Stimulated activated CD8-positive, alpha-beta memory T cell treated with anti-CD3 and anti-CD28 coated beads, Interleukin-4, amount 100 ng/mL, for 48 hours (primary cell): ENCODE measurements around the gene VCX2.
"Not testable (repeated sequence)": the region's sequence is repeated elsewhere in the genome, so short reads cannot be mapped to it uniquely, and the experiment has no call there.

Experiments used
- DNase-seq: peaks from one replicate; pipeline ENCODE4 v3.0.0-alpha.2; 2020

VCX2 gene

DNA sequence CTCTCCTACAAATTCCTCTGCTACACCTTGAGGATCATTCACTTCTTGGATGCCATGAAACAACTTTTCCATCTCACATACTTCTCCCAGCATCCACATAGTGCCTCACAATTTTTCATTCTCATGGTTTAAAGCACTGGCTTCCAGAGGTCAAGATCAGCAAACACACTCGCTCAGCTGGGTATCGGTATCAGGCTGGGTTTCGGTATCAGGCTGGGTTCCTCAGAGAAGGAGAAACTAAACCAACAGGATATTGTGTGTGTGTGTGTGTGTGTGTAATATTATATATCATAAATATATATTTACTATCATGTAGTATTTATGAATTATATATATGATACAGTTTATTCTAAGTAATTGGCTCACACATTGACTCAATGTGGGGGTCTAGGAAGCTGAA lies at the start of gene VCX2:
TSS of gene VCX2 (minus strand) at position 99 of the 400 bp plus-strand sequence. CDS start 624 bp downstream, outside the sequence.
- not testable (repeated sequence) for DNase-seq

DNA sequence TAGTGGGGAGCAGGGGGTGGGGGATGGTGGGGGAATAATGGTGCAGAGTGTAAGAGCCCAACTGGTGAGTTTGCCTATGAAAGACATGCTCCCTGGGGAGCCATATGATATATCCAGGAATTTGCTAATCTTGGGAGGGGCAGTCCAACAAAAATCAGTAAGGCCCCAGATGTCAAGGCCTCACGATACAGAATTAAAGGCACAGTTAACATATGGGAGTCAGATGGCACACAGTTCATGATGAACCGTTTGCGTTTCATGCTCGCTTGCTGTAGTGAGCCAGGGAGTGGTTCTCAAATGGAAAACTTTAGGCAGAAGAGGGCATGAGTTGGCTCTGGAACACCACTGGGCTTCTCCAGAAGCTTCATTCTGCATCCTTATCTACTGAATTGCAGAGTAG lies 33.9 kb upstream of the VCX2 start:
- DNase-seq, result no peak

GRCh38 chrX:8204169-8204935 lies 33.3 kb upstream of the VCX2 start:
- no peak for DNase-seq

DNA sequence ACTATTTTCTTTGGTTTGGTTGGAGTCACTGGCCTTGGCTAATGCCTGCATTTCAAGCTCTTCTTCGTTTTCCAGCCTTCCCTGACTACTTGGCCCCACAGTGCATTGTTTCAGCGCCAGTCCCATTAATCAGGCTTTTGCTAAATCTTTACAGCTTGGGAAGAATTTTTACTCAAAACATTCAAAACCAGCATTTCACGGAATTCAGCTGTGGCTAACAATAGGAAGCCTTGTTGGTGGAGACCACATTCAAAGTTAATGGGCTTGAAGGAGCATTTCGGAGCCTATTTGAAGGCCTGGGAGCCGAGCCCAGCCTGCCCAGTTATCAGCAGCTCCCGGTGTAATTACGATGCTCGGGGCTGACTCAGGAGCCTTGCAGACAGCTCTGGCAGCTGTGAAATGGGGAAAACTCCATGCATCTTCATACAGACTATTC lies 30.8 kb upstream of the VCX2 start:
- no peak for DNase-seq

DNA sequence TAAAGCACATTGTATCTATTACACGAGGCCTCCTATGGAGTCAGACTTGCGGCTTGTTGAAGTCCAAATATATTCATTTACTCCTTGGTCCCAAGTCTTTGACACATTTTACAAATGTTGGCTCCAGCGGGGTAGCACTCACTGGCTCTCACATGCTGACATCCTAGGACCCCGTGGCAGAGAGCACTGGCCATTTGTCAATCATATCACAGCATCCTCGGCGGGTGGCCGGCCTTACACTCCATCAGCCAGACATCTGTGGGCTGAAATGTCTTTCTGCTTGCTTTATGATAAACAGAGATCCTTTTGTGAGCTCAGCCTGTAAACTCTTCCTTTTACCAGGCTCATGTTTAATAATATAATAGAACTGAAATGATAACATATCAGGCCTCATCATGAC lies 25.7 kb upstream of the VCX2 start:
- DNase-seq, result no peak

DNA sequence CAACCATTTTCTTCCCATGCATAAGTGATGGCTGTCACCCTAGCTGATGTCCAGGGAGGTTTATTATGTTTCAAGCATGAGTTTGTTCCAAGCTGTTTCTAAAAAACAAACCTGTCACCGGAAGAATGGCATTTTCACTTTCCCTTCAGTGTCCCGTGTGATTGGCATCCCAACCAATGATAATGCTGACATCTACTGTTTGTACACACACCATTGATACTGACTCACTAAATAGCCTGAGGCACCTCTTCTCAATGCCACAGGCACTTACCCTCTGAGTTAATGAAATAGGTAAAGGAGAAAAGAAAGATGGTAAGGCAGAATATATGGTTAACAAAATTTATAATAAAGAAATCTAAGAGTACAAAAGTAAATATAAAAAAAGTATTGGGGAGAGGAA lies 23.1 kb upstream of the VCX2 start:
- no peak for DNase-seq

DNA sequence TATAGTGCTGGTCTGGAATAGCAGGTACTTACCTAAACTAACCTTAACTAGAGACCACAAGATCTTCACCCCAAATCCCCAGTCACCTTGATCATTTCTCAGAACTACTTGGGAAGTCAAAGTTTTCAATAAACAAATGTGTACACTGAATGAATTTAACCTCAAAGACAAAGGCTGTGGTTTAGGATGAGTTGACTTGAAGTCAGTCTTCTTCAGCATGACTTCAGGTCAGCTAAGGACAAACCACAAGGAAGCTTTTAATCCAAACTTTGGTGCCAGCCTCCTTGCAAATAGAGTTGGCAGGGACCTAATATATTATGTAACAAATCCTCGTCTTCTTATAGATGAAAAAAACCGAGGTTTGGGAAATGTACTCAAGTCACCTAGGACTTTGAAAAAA lies 21.2 kb upstream of the VCX2 start:
- DNase-seq, result no peak

DNA sequence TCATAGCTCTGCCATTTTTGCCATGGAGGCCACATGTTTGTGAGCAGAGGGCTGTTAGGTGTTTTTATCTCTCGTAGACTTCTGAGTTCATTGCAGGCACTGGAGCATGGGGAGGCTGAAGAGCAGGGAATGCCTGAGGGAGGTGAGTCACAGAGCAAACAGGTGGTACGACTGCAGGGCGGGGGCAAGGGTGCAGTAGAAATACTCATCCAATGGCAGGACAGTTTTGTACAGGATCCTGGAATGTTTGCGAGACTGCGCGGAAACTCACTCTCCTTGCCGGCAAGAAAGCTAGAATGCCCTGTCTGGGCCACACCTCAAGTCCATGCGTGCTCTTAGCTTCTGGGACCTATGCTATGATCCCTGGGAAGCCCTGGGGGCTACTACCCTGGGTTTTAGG lies 20.0 kb upstream of the VCX2 start:
- DNase-seq, result no peak

- DNase-seq, result no peak
These were observed 19.3 kb upstream of the VCX2 start for GRCh38 chrX:8190341-8190830.

- no peak for DNase-seq
These were observed 18.2 kb upstream of the VCX2 start for GRCh38 chrX:8189096-8189830.

GRCh38 chrX:8183346-8183745 lies 12.3 kb upstream of the VCX2 start:
- no peak for DNase-seq

DNA sequence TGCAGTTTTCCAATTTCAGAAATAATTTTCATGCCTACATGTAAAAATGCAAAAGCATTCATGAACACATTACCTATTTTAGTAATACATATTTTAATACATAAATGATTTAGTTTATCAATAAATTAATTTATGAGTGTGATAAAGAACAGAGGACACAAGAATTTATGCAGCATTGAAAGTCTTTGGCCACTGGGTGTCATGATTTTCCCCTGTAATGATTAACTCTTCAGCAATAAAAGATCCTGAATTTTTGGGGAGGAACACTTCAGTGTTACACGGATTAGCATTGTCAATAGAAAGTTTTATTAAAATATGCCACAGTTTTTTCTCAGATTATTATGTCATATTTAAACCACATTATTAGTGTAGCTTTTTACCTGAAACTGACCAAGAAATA lies 8.6 kb upstream of the VCX2 start:
- DNase-seq, result no peak

GRCh38 chrX:8154011-8154410 lies 17.1 kb downstream of the VCX2 start:
- DNase-seq, result not testable (repeated sequence)

- DNase-seq, result no peak
These were observed 23.8 kb downstream of the VCX2 start for GRCh38 chrX:8147226-8147625.

DNA sequence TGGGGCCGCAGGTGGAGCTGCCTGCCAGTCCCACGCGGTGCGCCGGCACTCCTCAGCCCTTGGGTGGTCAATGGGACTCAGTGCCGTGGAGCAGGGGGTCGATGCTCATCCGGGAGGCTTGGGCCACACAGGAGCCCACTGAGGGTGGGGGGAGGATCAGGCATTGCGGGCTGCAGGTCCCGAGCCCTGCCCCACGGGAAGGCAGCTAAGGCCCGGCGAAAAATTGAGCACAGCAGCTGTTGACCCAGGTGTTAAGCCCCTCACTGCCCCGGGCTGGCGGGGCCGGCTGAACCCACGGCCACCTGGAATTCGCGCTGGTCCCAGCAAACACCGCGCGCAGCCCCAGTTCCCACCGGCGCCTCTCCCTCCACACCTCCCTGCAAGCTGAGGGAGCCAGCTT lies 26.1 kb downstream of the VCX2 start:
- DNase-seq, result no peak

- no peak for DNase-seq
These were observed 29.2 kb downstream of the VCX2 start for GRCh38 chrX:8141896-8142295.

GRCh38 chrX:8140986-8141744 lies 29.9 kb downstream of the VCX2 start:
- no peak for DNase-seq

- DNase-seq, result no peak
These were observed 31.4 kb downstream of the VCX2 start for GRCh38 chrX:8139716-8140115.

- no peak for DNase-seq
These were observed 32.8 kb downstream of the VCX2 start for GRCh38 chrX:8138252-8138651.

GRCh38 chrX:8126648-8127047 lies 44.4 kb downstream of the VCX2 start:
- no peak for DNase-seq

GRCh38 chrX:8126092-8126491 lies 45.0 kb downstream of the VCX2 start:
- DNase-seq, result no peak

- DNase-seq, result no peak
These were observed 45.5 kb downstream of the VCX2 start for GRCh38 chrX:8125566-8125965.

- DNase-seq, result no peak
These were observed 48.5 kb downstream of the VCX2 start for GRCh38 chrX:8122538-8122937.

- DNase-seq, result not testable (repeated sequence)
These were observed 49.7 kb downstream of the VCX2 start for GRCh38 chrX:8121391-8121790.
